ENCODE data around the gene GTPBP2. TPM values are rescaled to one million over a fixed set of nuclear protein-coding genes. Genes with fewer than 3 reads are reported as not detected.

The GTPBP2 gene
- total and polyA plus RNA-seq, 2 of the 13 experiments (the other 11 are each of a cell fraction or from before 2014, with no cell fraction given), result 26.9 to 88.2 TPM

- TF ChIP-seq PHB2 (IDR thresholded peaks at IDR 0.05; ENCODE audit: partially characterized antibody) (no peak), FOXP1 (IDR thresholded peaks at IDR 0.05) (no peak), FOXP1 (CRISPR knock-in tag; IDR thresholded peaks at IDR 0.05) (peak; percentile 38; the same call in 1 of the 2 replicates), ZBTB43 (CRISPR knock-in tag; conservative IDR thresholded peaks at IDR 0.05) (no peak), FOXC1 (CRISPR knock-in tag; IDR thresholded peaks at IDR 0.05; ENCODE audit: borderline replicate concordance) (no peak), ZNF260 (CRISPR knock-in tag; IDR thresholded peaks at IDR 0.05; ENCODE audit: borderline replicate concordance, low read depth) (no peak), CAMTA2 (CRISPR knock-in tag; IDR thresholded peaks at IDR 0.05; ENCODE audit: borderline replicate concordance) (0 out of 2 replicates have a peak, but pooled peaks have one; percentile 20), TP53 (CRISPR knock-in tag; conservative IDR thresholded peaks at IDR 0.05) (no peak), ARID3A (IDR thresholded peaks at IDR 0.05; ENCODE audit: low read depth, low read length) (0 out of 2 replicates have a peak, but pooled peaks have one; percentile 28), BHLHE40 (IDR thresholded peaks at IDR 0.05; ENCODE audit: low read length) (no peak), ELF3 (CRISPR knock-in tag; IDR thresholded peaks at IDR 0.05) (peak; percentile 39; the same call in 1 of the 2 replicates), RAD21 (CRISPR knock-in tag; IDR thresholded peaks at IDR 0.05) (no peak), HOXA7 (CRISPR knock-in tag; IDR thresholded peaks at IDR 0.05) (no peak), RNF219 (CRISPR knock-in tag; IDR thresholded peaks at IDR 0.05) (no peak), SRY (CRISPR knock-in tag; IDR thresholded peaks at IDR 0.05) (no peak), ERF (CRISPR knock-in tag; IDR thresholded peaks at IDR 0.05) (0 out of 2 replicates have a peak, but pooled peaks have one; percentile 3), U2AF1 (optimal IDR thresholded peaks at IDR 0.05; ENCODE audit: low read depth, low read length) (no peak), PITX1 (CRISPR knock-in tag; IDR thresholded peaks at IDR 0.05) (no peak; the same call in 1 of the 2 replicates), RFXANK (CRISPR knock-in tag; IDR thresholded peaks at IDR 0.05) (no peak), MED8 (CRISPR knock-in tag; IDR thresholded peaks at IDR 0.05; ENCODE audit: insufficient replicate concordance) (no peak), ZNF570 (CRISPR knock-in tag; IDR thresholded peaks at IDR 0.05; ENCODE audit: borderline replicate concordance) (no peak)
- TF ChIP-seq, protein P1, sequence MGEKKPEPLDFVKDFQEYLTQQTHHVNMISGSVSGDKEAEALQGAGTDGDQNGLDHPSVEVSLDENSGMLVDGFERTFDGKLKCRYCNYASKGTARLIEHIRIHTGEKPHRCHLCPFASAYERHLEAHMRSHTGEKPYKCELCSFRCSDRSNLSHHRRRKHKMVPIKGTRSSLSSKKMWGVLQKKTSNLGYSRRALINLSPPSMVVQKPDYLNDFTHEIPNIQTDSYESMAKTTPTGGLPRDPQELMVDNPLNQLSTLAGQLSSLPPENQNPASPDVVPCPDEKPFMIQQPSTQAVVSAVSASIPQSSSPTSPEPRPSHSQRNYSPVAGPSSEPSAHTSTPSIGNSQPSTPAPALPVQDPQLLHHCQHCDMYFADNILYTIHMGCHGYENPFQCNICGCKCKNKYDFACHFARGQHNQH (CRISPR knock-in tag; IDR thresholded peaks at IDR 0.05), result 0 out of 2 replicates have a peak, but pooled peaks have one; percentile 11
- TF ChIP-seq, protein P2, sequence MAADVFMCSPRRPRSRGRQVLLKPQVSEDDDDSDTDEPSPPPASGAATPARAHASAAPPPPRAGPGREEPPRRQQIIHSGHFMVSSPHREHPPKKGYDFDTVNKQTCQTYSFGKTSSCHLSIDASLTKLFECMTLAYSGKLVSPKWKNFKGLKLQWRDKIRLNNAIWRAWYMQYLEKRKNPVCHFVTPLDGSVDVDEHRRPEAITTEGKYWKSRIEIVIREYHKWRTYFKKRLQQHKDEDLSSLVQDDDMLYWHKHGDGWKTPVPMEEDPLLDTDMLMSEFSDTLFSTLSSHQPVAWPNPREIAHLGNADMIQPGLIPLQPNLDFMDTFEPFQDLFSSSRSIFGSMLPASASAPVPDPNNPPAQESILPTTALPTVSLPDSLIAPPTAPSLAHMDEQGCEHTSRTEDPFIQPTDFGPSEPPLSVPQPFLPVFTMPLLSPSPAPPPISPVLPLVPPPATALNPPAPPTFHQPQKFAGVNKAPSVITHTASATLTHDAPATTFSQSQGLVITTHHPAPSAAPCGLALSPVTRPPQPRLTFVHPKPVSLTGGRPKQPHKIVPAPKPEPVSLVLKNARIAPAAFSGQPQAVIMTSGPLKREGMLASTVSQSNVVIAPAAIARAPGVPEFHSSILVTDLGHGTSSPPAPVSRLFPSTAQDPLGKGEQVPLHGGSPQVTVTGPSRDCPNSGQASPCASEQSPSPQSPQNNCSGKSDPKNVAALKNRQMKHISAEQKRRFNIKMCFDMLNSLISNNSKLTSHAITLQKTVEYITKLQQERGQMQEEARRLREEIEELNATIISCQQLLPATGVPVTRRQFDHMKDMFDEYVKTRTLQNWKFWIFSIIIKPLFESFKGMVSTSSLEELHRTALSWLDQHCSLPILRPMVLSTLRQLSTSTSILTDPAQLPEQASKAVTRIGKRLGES (CRISPR knock-in tag; IDR thresholded peaks at IDR 0.05; ENCODE audit: borderline replicate concordance), result no peak
These were observed at the start of gene GTPBP2 (continued) for GRCh38 chr6:43629104-43629504.
